HG02852 (cell line): ENCODE results near the gene ZDHHC7.
"Not testable (repeated sequence)": the region's sequence is repeated elsewhere in the genome, so short reads cannot be mapped to it uniquely, and the experiment has no call there.

Experiments used
- ATAC-seq: cut with Tn5 transposase; IDR thresholded peaks from one replicate; pipeline ENCODE4 v1.9.1; 2021; ENCODE audit warnings: mild to moderate bottlenecking, moderate library complexity; ENCODE audit not compliant: unreplicated experiment

Gene ZDHHC7

GRCh38 chr16:84947022-84947421 is 64.3 kb downstream of the ZDHHC7 start:
- no peak for ATAC-seq

GRCh38 chr16:84943620-84944019 is 67.7 kb downstream of the ZDHHC7 start:
- ATAC-seq: no peak

- no peak for ATAC-seq
Measured at GRCh38 chr16:84942786-84943185, 68.5 kb downstream of the ZDHHC7 start.

GRCh38 chr16:84941921-84942320 is 69.4 kb downstream of the ZDHHC7 start:
- ATAC-seq: no peak

GRCh38 chr16:84940670-84941551 is 70.4 kb downstream of the ZDHHC7 start:
- no peak for ATAC-seq

- ATAC-seq: not testable (repeated sequence)
Measured at GRCh38 chr16:84938616-84939015, 72.7 kb downstream of the ZDHHC7 start.

- ATAC-seq: no peak
Measured at GRCh38 chr16:84937196-84938005, 73.9 kb downstream of the ZDHHC7 start.

- no peak for ATAC-seq
Measured at GRCh38 chr16:84933774-84934631, 77.3 kb downstream of the ZDHHC7 start.

- ATAC-seq: no peak
Measured at GRCh38 chr16:84932681-84933080, 78.7 kb downstream of the ZDHHC7 start.

GRCh38 chr16:84931506-84931905 is 79.8 kb downstream of the ZDHHC7 start:
- no peak for ATAC-seq

GRCh38 chr16:84931107-84931494 is 80.2 kb downstream of the ZDHHC7 start:
- no peak for ATAC-seq

GRCh38 chr16:84930298-84931106 is 80.8 kb downstream of the ZDHHC7 start:
- no peak for ATAC-seq

- no peak for ATAC-seq
Measured at GRCh38 chr16:84929421-84930297, 81.7 kb downstream of the ZDHHC7 start.

GRCh38 chr16:84928679-84929420 is 82.5 kb downstream of the ZDHHC7 start:
- no peak for ATAC-seq

GRCh38 chr16:84927621-84928591 is 83.4 kb downstream of the ZDHHC7 start:
- ATAC-seq: no peak

- no peak for ATAC-seq
Measured at GRCh38 chr16:84926462-84926861, 84.9 kb downstream of the ZDHHC7 start.

- no peak for ATAC-seq
Measured at GRCh38 chr16:84925773-84926372, 85.5 kb downstream of the ZDHHC7 start.
